Loucy (cell line): ENCODE results near the gene PER2.

Experiments used
- H2AFZ ChIP-seq: fragments of 200-600 bp; sonication (generic); 2 replicates; pipeline ENCODE4 v1.6.0; 2016; ENCODE audit warnings: antibody characterized with exemption, mild to moderate bottlenecking, low read length, moderate library complexity
- H3F3A ChIP-seq: fragments of 200-600 bp; 2 replicates; pipeline ENCODE4 v1.6.0; 2016; ENCODE audit warnings: antibody characterized with exemption, low read depth, mild to moderate bottlenecking
- H3K27me3 ChIP-seq: fragments of 200-600 bp; sonication (generic); 2 replicates; pipeline ENCODE4 v1.6.1; 2014; ENCODE audit warnings: low read length, mild to moderate bottlenecking; ENCODE audit not compliant: insufficient read depth, poor library complexity, severe bottlenecking
- H3K36me3 ChIP-seq: fragments of 200-600 bp; sonication (generic); 2 replicates; pipeline ENCODE4 v1.6.1; 2016; ENCODE audit warnings: low read length; ENCODE audit not compliant: insufficient read depth
- H3K4me1 ChIP-seq: fragments of 200-600 bp; sonication (generic); 2 replicates; pipeline ENCODE4 v1.5.1; 2014; ENCODE audit warnings: low read length, mild to moderate bottlenecking; ENCODE audit not compliant: insufficient read depth, poor library complexity, severe bottlenecking
- H3K4me2 ChIP-seq: fragments of 200-600 bp; sonication (generic); 2 replicates; pipeline ENCODE4 v1.6.0; 2014; ENCODE audit warnings: antibody characterized with exemption, low read length, low read depth, mild to moderate bottlenecking; ENCODE audit not compliant: poor library complexity, severe bottlenecking
- H3K4me3 ChIP-seq: fragments of 200-600 bp; sonication (generic); 2 replicates; pipeline ENCODE4 v1.5.1; 2014; ENCODE audit warnings: low read length, mild to moderate bottlenecking, mixed read lengths; ENCODE audit not compliant: poor library complexity, severe bottlenecking
- H3K79me2 ChIP-seq: fragments of 200-600 bp; sonication (generic); 2 replicates; pipeline ENCODE4 v1.6.1; 2014; ENCODE audit warnings: low read length; ENCODE audit not compliant: insufficient read depth
- H3K9ac ChIP-seq: fragments of 200-600 bp; sonication (generic); 2 replicates; pipeline ENCODE4 v1.6.0; 2014; ENCODE audit warnings: mild to moderate bottlenecking, low read depth, low read length, moderate library complexity; ENCODE audit not compliant: poor library complexity, severe bottlenecking
- H3K9me2 ChIP-seq: fragments of 200-600 bp; sonication (generic); replicated peaks from 2 replicates; pipeline ENCODE4 v1.6.1; 2016; ENCODE audit warnings: low read depth, low read length, mixed read lengths
- H3K9me3 ChIP-seq: fragments of 200-600 bp; sonication (generic); 2 replicates; pipeline ENCODE4 v1.6.1; 2014; ENCODE audit warnings: mild to moderate bottlenecking, antibody characterized with exemption, low read length, low read depth; ENCODE audit not compliant: insufficient read depth
- H4K20me1 ChIP-seq: fragments of 200-600 bp; sonication (generic); 2 replicates; pipeline ENCODE4 v1.6.0; 2014; ENCODE audit warnings: antibody characterized with exemption, low read length, mild to moderate bottlenecking; ENCODE audit not compliant: insufficient read depth, poor library complexity, severe bottlenecking
- EZH2phosphoT487 ChIP-seq: fragments of 200-600 bp; IDR thresholded peaks from 2 replicates; pipeline ENCODE4 v1.6.1; 2018; ENCODE audit warnings: antibody characterized with exemption, mild to moderate bottlenecking, moderate library complexity, borderline replicate concordance
- TF ChIP-seq, protein P1 (sequence below): fragments of 200-600 bp; sonication (generic); conservative IDR thresholded peaks from 2 replicates; pipeline ENCODE4 v1.5.1; 2014; ENCODE audit warnings: mild to moderate bottlenecking, antibody characterized with exemption, low read length

Gene PER2

GRCh38 chr2:238250896-238251295 is 37.5 kb downstream of the PER2 start:
- H3K4me1 ChIP-seq: no peaks in the 10 kb centered on the region

DNA sequence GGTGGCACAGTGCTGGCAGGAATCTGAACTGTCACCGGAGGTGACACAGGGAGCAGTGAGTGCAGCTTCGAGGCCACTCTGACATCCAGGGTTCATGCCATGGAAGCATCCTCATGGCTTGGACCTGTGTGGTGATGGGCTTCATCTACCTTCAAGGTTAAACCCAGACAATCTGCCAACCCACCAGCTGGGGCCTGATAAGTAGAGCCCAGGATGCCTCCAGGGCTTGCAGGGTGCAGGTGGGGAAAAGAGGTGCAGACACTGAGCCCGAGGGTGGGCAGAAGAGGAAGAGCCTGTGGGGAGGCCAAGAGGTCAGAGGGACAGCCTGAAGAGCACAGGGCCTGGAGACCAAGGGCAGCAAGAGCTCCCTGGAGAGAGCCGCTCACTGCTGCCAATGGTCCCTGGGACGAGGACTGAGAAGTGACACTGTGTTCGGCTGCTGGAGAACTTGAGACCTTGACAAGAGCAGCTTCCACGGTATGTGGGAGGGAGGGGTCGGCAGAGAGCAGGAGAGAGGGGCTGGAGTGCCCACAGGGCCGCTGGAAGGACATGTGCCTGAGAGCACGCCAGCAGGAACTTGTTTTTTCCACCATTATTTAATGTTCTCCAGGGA is 40.5 kb downstream of the PER2 start:
- H4K20me1 ChIP-seq: no peaks in the 10 kb centered on the region
- H3F3A ChIP-seq: no peaks in the 10 kb centered on the region
- peaks cover 2% of the 10 kb centered on the region for H3K4me1 ChIP-seq
- H3K4me2 ChIP-seq: no peak overlapping the region
- H3K9me3 ChIP-seq: no peaks in the 10 kb centered on the region
- H3K9ac ChIP-seq: no peak overlapping the region
- no peaks in the 10 kb centered on the region for H3K9me2 ChIP-seq
- H3K4me3 ChIP-seq: no peak overlapping the region
- H3K79me2 ChIP-seq: no peaks in the 10 kb centered on the region
- H2AFZ ChIP-seq: no peak overlapping the region
- TF ChIP-seq EZH2phosphoT487: no peak
- TF ChIP-seq, protein P1, sequence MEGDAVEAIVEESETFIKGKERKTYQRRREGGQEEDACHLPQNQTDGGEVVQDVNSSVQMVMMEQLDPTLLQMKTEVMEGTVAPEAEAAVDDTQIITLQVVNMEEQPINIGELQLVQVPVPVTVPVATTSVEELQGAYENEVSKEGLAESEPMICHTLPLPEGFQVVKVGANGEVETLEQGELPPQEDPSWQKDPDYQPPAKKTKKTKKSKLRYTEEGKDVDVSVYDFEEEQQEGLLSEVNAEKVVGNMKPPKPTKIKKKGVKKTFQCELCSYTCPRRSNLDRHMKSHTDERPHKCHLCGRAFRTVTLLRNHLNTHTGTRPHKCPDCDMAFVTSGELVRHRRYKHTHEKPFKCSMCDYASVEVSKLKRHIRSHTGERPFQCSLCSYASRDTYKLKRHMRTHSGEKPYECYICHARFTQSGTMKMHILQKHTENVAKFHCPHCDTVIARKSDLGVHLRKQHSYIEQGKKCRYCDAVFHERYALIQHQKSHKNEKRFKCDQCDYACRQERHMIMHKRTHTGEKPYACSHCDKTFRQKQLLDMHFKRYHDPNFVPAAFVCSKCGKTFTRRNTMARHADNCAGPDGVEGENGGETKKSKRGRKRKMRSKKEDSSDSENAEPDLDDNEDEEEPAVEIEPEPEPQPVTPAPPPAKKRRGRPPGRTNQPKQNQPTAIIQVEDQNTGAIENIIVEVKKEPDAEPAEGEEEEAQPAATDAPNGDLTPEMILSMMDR: no peak
- no peaks in the 10 kb centered on the region for H3K27me3 ChIP-seq
- H3K36me3 ChIP-seq: peaks cover 12% of the 10 kb centered on the region; the same call in 1 of the 2 replicates

More at GRCh38 chr2:238250896-238251295, 37.5 kb downstream of the PER2 start:
- Histone ChIP-seq H3K4me3 (no peak overlapping the region), H3K9me2 (no peaks in the 10 kb centered on the region), H3K27me3 (no peaks in the 10 kb centered on the region), H4K20me1 (no peaks in the 10 kb centered on the region), H3K4me2 (no peak overlapping the region), H3K79me2 (no peaks in the 10 kb centered on the region), H3K9me3 (no peaks in the 10 kb centered on the region), H3K36me3 (peaks cover 21% of the 10 kb centered on the region; the same call in 1 of the 2 replicates), H2AFZ (no peak overlapping the region), H3F3A (no peaks in the 10 kb centered on the region), H3K9ac (no peak overlapping the region)
- TF ChIP-seq, protein P1: no peak
- no peak for TF ChIP-seq EZH2phosphoT487

DNA sequence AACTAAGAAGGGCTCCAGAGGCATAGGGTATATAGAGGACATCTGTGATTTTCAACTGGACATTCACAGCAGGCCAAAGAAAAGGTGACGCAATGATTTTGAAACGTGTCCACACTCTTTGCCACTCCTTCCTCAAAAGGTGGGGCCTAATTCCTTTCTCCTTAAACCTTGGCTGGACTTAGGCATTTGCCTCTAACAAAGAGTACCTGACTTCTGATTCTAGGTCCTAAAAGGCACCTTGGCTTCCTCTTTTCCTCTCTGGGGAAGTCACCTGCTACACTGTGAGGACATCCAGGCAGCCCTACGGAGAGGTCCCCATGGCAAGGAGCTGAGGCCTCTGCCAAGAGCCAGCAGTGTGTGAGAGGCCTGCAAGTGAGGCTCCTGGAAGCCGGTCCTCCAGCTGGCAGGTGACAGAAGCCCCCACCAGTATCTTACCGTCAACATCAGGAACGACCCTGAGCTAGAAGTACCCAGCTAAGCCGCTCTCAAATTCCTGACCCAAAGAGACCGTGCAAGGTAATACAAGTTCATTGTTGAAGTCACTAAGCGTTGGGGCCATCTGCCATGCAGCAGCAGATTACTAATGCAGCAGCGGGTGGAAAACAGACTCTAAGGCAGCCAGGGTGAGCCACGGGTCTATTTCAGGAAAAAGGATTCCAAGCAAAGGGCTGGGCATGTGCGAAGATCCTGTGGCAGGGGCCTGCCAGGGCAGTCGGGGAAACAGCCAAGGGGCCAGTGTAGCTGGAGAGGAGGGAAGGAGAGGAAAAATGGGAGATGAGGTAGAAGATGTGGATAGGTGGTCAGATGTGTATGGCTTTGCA is 41.2 kb downstream of the PER2 start:
- Histone ChIP-seq H3K36me3 (peaks cover 7% of the 10 kb centered on the region; the same call in 1 of the 2 replicates), H4K20me1 (no peaks in the 10 kb centered on the region), H3K4me2 (no peak overlapping the region), H3K9ac (no peak overlapping the region), H3K4me3 (no peak overlapping the region), H2AFZ (no peak overlapping the region), H3F3A (no peaks in the 10 kb centered on the region), H3K27me3 (no peaks in the 10 kb centered on the region), H3K79me2 (no peaks in the 10 kb centered on the region), H3K9me3 (no peaks in the 10 kb centered on the region), H3K9me2 (no peaks in the 10 kb centered on the region), H3K4me1 (peaks cover 10% of the 10 kb centered on the region)
- TF ChIP-seq, protein P1: no peak
- TF ChIP-seq EZH2phosphoT487: no peak
